Stomach (tissue), 4 donors: ENCODE measurements around the gene FAM163B.

ENCODE experiments used
- EP300 ChIP-seq: sonication (generic); formaldehyde crosslinking; IDR thresholded peaks from one replicate; pipeline ENCODE4 v1.6.1; 2017; ENCODE audit warnings: antibody characterized with exemption
- POLR2A ChIP-seq, 4 donors: fragments of 450-650 bp; IDR thresholded peaks; one replicate each; pipeline ENCODE4 v1.6.1; 2016; ENCODE audit warnings: antibody characterized with exemption in 4 of 4, control low read depth in 2 of 4, mild to moderate bottlenecking in 1 of 4, moderate library complexity in 1 of 4
- TF ChIP-seq, protein P1 (sequence below), 7 experiments: fragments of 450-650 bp in 4 of 7; fragments of 200-600 bp in 3 of 7; sonication (generic) in 3 of 7; IDR thresholded peaks; one replicate each; pipeline ENCODE4 v1.5.1; 2016 to 2019; ENCODE audit warnings: antibody characterized with exemption in 7 of 7, control low read depth in 2 of 7, mild to moderate bottlenecking in 1 of 7

DNA sequence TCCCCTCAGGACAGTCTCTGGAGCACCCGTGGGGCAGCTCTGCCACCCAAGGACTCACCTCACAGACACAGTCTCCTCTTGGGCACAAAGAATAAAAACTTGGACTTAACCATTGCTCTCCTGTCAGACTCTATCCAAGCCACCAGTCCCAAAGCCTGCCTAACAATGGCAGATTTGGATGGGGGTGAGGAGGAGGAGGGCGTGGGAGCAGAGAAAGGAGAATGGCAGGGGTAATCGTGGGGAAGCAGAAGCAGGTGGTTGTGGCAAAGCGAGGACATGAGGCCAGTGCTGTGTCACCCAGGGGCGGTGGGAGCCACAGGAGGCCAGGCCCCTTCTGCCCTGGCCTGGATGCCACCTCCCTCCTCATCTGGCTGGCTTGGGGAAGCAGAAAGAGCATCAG, 5.5 kb upstream of the FAM163B start:
- no peak for TF ChIP-seq EP300
- TF ChIP-seq, protein P1, sequence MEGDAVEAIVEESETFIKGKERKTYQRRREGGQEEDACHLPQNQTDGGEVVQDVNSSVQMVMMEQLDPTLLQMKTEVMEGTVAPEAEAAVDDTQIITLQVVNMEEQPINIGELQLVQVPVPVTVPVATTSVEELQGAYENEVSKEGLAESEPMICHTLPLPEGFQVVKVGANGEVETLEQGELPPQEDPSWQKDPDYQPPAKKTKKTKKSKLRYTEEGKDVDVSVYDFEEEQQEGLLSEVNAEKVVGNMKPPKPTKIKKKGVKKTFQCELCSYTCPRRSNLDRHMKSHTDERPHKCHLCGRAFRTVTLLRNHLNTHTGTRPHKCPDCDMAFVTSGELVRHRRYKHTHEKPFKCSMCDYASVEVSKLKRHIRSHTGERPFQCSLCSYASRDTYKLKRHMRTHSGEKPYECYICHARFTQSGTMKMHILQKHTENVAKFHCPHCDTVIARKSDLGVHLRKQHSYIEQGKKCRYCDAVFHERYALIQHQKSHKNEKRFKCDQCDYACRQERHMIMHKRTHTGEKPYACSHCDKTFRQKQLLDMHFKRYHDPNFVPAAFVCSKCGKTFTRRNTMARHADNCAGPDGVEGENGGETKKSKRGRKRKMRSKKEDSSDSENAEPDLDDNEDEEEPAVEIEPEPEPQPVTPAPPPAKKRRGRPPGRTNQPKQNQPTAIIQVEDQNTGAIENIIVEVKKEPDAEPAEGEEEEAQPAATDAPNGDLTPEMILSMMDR (IDR thresholded peaks at IDR 0.05) = no peak
- TF ChIP-seq POLR2A (IDR thresholded peaks at IDR 0.05) = no peak
